Thoracic aorta (tissue), 2 donors: ENCODE results near the gene DICER1. TPM values are rescaled to one million over a fixed set of nuclear protein-coding genes. Genes with fewer than 3 reads are reported as not detected.

Source experiments
- ATAC-seq: fragments of 150-250 bp; one replicate; pipeline ENCODE4 v1.8.0; 2017; ENCODE audit warnings: low read depth; ENCODE audit not compliant: insufficient number of reproducible peaks, low FRiP score
- DNase-seq: peaks from one replicate; pipeline ENCODE4 v3.0.0-alpha.2; 2020; ENCODE audit warnings: low spot score
- H3K27ac ChIP-seq, 2 donors: fragments of 200-600 bp; sonication (generic); 1 replicate in 1 of 2; 2 replicates in 1 of 2; pipeline ENCODE4 v1.5.1; 2016; ENCODE audit warnings: mild to moderate bottlenecking in 2 of 2, moderate library complexity in 2 of 2
- H3K27me3 ChIP-seq: fragments of 200-600 bp; sonication (generic); replicated peaks from 2 replicates; pipeline ENCODE4 v1.6.0; 2016; ENCODE audit warnings: mild to moderate bottlenecking; ENCODE audit not compliant: insufficient read depth
- H3K36me3 ChIP-seq: fragments of 200-600 bp; sonication (generic); one replicate; pipeline ENCODE4 v1.5.1; 2016
- H3K4me1 ChIP-seq, 2 donors: fragments of 200-600 bp; sonication (generic); 1 replicate in 1 of 2; 2 replicates in 1 of 2; pipeline versions ENCODE4 v1.5.1 to v1.6.0; 2016; ENCODE audit warnings: low read depth in 2 of 2, mild to moderate bottlenecking in 1 of 2; ENCODE audit not compliant: control insufficient read depth in 1 of 2
- H3K4me3 ChIP-seq: fragments of 200-600 bp; sonication (generic); 2 replicates; pipeline ENCODE4 v1.5.1; 2016; ENCODE audit warnings: mild to moderate bottlenecking
- H3K9me3 ChIP-seq: fragments of 200-600 bp; sonication (generic); 2 replicates; pipeline ENCODE4 v1.5.1; 2016
- CTCF ChIP-seq: fragments of 200-600 bp; sonication (generic); IDR thresholded peaks from one replicate; pipeline ENCODE4 v1.5.1; 2019; ENCODE audit warnings: antibody characterized with exemption
- total RNA-seq, 2 donors: library from RNA; depleted of rRNA; stranded (reverse); fragments of >200 nt; gene quantifications; one replicate each; pipeline versions ENCODE4 v1.1.0 to v1.2.3, GENCODE V29; 2016

The DICER1 gene
- total RNA-seq, 2 donors from 2014 or later: 56.3 to 92.5 TPM

GRCh38 chr14:95045836-95046430 lies 111.4 kb downstream of the DICER1 start:
- Histone ChIP-seq H3K27me3 (no peaks in the 10 kb centered on the region), H3K4me1 (peaks cover 6 to 8% of the 10 kb centered on the region in 2 donors), H3K27ac (no peak overlapping the region), H3K36me3 (no peaks in the 10 kb centered on the region), H3K4me3 (no peak overlapping the region), H3K9me3 (no peaks in the 10 kb centered on the region)
- TF ChIP-seq CTCF: no peak
- ATAC-seq: no peak
- DNase-seq: no peak

GRCh38 chr14:95045106-95045701 lies 112.1 kb downstream of the DICER1 start:
- DNase-seq (no peak), ATAC-seq (no peak)
- Histone ChIP-seq H3K36me3 (no peaks in the 10 kb centered on the region), H3K4me3 (no peak overlapping the region), H3K9me3 (no peaks in the 10 kb centered on the region), H3K27me3 (no peaks in the 10 kb centered on the region), H3K27ac (no peak overlapping the region), H3K4me1 (peaks cover 11 to 13% of the 10 kb centered on the region in 2 donors)
- no peak for TF ChIP-seq CTCF

- ATAC-seq (no peak), DNase-seq (no peak)
- H3K9me3 ChIP-seq: no peaks in the 10 kb centered on the region
- no peak overlapping the region for H3K27ac ChIP-seq
- peaks cover 11 to 13% of the 10 kb centered on the region in 2 donors for H3K4me1 ChIP-seq
- H3K4me3 ChIP-seq: no peak overlapping the region
- H3K27me3 ChIP-seq: no peaks in the 10 kb centered on the region
- no peaks in the 10 kb centered on the region for H3K36me3 ChIP-seq
- no peak for TF ChIP-seq CTCF
These were observed 112.7 kb downstream of the DICER1 start for GRCh38 chr14:95044463-95045105.

- no peak for DNase-seq
- ATAC-seq: no peak
- TF ChIP-seq CTCF: no peak
- Histone ChIP-seq H3K9me3 (no peaks in the 10 kb centered on the region), H3K27me3 (no peaks in the 10 kb centered on the region), H3K4me1 (peaks cover 11 to 13% of the 10 kb centered on the region in 2 donors), H3K27ac (no peak overlapping the region), H3K36me3 (no peaks in the 10 kb centered on the region), H3K4me3 (no peak overlapping the region)
These were observed 113.4 kb downstream of the DICER1 start for GRCh38 chr14:95043732-95044462.

- Histone ChIP-seq H3K4me1 (peaks cover 11 to 13% of the 10 kb centered on the region in 2 donors), H3K27me3 (no peaks in the 10 kb centered on the region), H3K27ac (no peak overlapping the region), H3K9me3 (no peaks in the 10 kb centered on the region), H3K36me3 (no peaks in the 10 kb centered on the region), H3K4me3 (no peak overlapping the region)
- DNase-seq: no peak
- ATAC-seq: no peak
- no peak for TF ChIP-seq CTCF
These were observed 114.0 kb downstream of the DICER1 start for GRCh38 chr14:95043314-95043713.
